ENCODE results near the gene CBLC. TPM values are rescaled to one million over a fixed set of nuclear protein-coding genes. Genes with fewer than 3 reads are reported as not detected.
A peak's percentile ranks its signal among the peaks of the same experiment; 100 is the strongest.

The CBLC gene
- total and polyA plus RNA-seq, 10 of the 15 experiments (the other 5 are each of a cell fraction or from before 2014, with no cell fraction given), result not detected

- FAIRE-seq (no peak), DNase-seq (ENCODE audit: low read depth, low spot score) (no peak), ATAC-seq (no peak)
- H3K4me2 ChIP-seq (ENCODE audit: control insufficient read depth, insufficient read depth), result peak overlapping the region; percentile 99; the same call in 1 of the 2 replicates
- in situ Hi-C loops (cut with MboI) (no loop called here), intact Hi-C loops (cut with micrococcal nuclease; ENCODE audit: unreplicated experiment) (loop anchor here (5.0 to 10.0 kb wide), 2 partner anchors 46 to 192 kb away; partner anchors contain the start of gene TOMM40)
- ChIA-PET POLR2A (no interaction called here), SMC1A (ENCODE audit: uncharacterized antibody, unreplicated experiment) (interaction anchor here (1.4 kb wide), 1 partner anchor 75 kb away, joined by 5 read pairs; no protein-coding TSS in a partner anchor), RAD21 (ENCODE audit: unreplicated experiment) (interaction anchor here (0.5 to 1.4 kb wide), 4 partner anchors 50 to 192 kb away, joined by 3 to 5 read pairs (median 4); no protein-coding TSS in a partner anchor), CTCF (interaction anchor here (1.1 to 1.3 kb wide), 4 partner anchors 16 to 192 kb away, joined by 9 to 17 read pairs (median 10); no protein-coding TSS in a partner anchor)
- peak; percentile 7 for TF ChIP-seq SUZ12 (IDR thresholded peaks at IDR 0.05; ENCODE audit: unreplicated experiment)
- no peak for TF ChIP-seq ZBTB33 (IDR thresholded peaks at IDR 0.05)
- peak overlapping the region; percentile 58; the same call in 1 of the 2 replicates for H2AFZ ChIP-seq (ENCODE audit: control insufficient read depth, low read depth, low read length)
- peak overlapping the region; percentile 50; the same call in 1 of the 2 replicates for H3K4me3 ChIP-seq
- no peak overlapping the region for H3K27ac ChIP-seq (ENCODE audit: control insufficient read depth, insufficient read depth)
- no peaks in the 10 kb centered on the region for H3K36me3 ChIP-seq (ENCODE audit: control insufficient read depth in 2 of 2, insufficient read depth in 2 of 2, low read length in 1 of 2)
- WGBS (ENCODE audit: insufficient coverage, insufficient replicate concordance, low lambda C conversion rate, missing lambda C conversion rate), result 15% methylated on average over 29 of the region's 51 CpGs
- H3K79me2 ChIP-seq (ENCODE audit: control insufficient read depth, insufficient read depth, low read length), result no peaks in the 10 kb centered on the region
- no peak overlapping the region; the same call in 1 of the 2 replicates for H3K9ac ChIP-seq (ENCODE audit: control insufficient read depth, insufficient read depth, low read length)
- peaks cover 8% of the 10 kb centered on the region for H3K4me1 ChIP-seq (ENCODE audit: control insufficient read depth, insufficient read depth, low read length)
- no TSS peak for BruUV-seq (replicated peaks)
- H3K9me3 ChIP-seq (replicated peaks; ENCODE audit: control insufficient read depth, insufficient read depth, low read length), result no peaks in the 10 kb centered on the region
- H4K20me1 ChIP-seq (ENCODE audit: control insufficient read depth, insufficient read depth), result no peaks in the 10 kb centered on the region
- H3K27me3 ChIP-seq (replicated peaks in 1 of 2; ENCODE audit: control insufficient read depth in 2 of 2, insufficient read depth in 2 of 2, low read length in 1 of 2), result peaks cover 9 to 11% of the 10 kb centered on the region in 2 experiments
Measured at GRCh38 chr19:44846455-44847143, 68.9 kb downstream of the CBLC start.

Data from GM12878 (cell line).